ENCODE measurements around the gene KPNA3.

GRCh38 chr13:49651570-49652354 lies 140.7 kb downstream of the KPNA3 start:
- TF ChIP-seq, protein P1, sequence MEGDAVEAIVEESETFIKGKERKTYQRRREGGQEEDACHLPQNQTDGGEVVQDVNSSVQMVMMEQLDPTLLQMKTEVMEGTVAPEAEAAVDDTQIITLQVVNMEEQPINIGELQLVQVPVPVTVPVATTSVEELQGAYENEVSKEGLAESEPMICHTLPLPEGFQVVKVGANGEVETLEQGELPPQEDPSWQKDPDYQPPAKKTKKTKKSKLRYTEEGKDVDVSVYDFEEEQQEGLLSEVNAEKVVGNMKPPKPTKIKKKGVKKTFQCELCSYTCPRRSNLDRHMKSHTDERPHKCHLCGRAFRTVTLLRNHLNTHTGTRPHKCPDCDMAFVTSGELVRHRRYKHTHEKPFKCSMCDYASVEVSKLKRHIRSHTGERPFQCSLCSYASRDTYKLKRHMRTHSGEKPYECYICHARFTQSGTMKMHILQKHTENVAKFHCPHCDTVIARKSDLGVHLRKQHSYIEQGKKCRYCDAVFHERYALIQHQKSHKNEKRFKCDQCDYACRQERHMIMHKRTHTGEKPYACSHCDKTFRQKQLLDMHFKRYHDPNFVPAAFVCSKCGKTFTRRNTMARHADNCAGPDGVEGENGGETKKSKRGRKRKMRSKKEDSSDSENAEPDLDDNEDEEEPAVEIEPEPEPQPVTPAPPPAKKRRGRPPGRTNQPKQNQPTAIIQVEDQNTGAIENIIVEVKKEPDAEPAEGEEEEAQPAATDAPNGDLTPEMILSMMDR (IDR thresholded peaks at IDR 0.05), result no peak
- no peak for TF ChIP-seq POLR2A (IDR thresholded peaks at IDR 0.05)
